RWPE1 (cell line): Measurements from ENCODE around the gene DCUN1D2.
"Not testable (repeated sequence)": the region's sequence is repeated elsewhere in the genome, so short reads cannot be mapped to it uniquely, and the experiment has no call there.

Source experiments
- CTCF ChIA-PET: fragments of 350-600 bp; sonication (Branson Sonifier 250); formaldehyde crosslinking; extraction: SDS; loops from one replicate; lab custom pipeline; 2021; lab: Yijun Ruan, JAX
- POLR2A ChIA-PET: fragments of 400-600 bp; formaldehyde crosslinking; extraction: SDS; loops from one replicate; lab custom pipeline; 2020; ENCODE audit warnings: antibody characterized with exemption; ENCODE audit not compliant: low non-redundant PET; lab: Yijun Ruan, JAX
- DNase-seq: peaks from one replicate; pipeline ENCODE4 v3.0.0; 2012; ENCODE audit warnings: low spot score
- H3K27ac ChIP-seq: fragments of 450-650 bp; 2 replicates; pipeline ENCODE4 v1.5.1; 2017
- TF ChIP-seq, protein P1 (sequence below): fragments of 450-650 bp; conservative IDR thresholded peaks from 2 replicates; pipeline ENCODE4 v1.5.1; 2017; ENCODE audit warnings: low read depth, mild to moderate bottlenecking

The DCUN1D2 gene

DNA sequence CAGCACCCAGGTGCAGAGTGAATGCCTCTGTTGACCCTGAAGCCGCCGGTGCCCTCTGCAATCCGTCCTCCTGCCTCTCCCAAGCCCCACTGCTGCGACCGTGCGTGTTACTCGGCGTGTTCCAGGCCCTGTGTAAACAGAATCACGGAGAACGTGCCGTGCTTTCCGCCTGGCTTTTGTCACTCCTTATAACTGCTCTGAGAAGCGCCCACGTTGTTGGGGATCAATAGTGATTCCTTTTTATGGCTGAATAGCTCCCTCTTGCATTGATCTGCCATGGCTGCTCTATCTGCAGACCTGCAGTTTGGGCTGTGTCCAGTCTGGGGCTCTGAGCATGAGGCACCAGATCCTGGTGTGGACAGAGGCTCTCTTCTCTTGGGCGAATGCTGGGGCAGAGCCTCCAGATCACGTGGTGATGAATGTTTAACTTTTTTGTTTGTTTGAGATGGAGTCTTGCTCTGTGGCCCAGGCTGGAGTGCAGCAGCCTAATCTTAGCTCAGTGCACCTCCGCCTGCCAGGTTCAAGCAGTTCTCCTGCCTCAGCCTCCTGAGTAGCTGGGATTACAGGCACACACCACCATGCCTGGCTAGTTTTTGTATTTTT, 53.0 kb downstream of the DCUN1D2 start:
- TF ChIP-seq, protein P1, sequence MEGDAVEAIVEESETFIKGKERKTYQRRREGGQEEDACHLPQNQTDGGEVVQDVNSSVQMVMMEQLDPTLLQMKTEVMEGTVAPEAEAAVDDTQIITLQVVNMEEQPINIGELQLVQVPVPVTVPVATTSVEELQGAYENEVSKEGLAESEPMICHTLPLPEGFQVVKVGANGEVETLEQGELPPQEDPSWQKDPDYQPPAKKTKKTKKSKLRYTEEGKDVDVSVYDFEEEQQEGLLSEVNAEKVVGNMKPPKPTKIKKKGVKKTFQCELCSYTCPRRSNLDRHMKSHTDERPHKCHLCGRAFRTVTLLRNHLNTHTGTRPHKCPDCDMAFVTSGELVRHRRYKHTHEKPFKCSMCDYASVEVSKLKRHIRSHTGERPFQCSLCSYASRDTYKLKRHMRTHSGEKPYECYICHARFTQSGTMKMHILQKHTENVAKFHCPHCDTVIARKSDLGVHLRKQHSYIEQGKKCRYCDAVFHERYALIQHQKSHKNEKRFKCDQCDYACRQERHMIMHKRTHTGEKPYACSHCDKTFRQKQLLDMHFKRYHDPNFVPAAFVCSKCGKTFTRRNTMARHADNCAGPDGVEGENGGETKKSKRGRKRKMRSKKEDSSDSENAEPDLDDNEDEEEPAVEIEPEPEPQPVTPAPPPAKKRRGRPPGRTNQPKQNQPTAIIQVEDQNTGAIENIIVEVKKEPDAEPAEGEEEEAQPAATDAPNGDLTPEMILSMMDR = no peak
- ChIA-PET CTCF (no interaction called here), POLR2A (no interaction called here)
- no peak overlapping the region for H3K27ac ChIP-seq
- no peak for DNase-seq

DNA sequence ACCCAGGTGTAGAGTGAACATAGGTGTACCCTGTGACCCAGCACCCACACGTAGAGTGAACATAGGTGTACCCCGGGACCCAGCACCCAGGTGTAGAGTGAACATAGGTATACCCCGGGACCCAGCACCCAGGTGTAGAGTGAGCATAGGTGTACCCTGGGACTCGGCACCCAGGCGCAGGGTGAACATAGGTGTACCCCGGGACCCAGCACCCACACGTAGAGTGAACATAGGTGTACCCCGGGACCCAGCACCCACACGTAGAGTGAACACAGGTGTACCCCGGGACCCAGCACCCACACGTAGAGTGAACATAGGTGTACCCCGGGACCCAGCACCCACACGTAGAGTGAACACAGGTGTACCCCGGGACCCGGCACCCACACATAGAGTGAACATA, 53.6 kb downstream of the DCUN1D2 start:
- DNase-seq, POLR2A ChIA-PET, H3K27ac ChIP-seq, CTCF ChIA-PET: not testable (repeated sequence)

- H3K27ac ChIP-seq, CTCF ChIA-PET, DNase-seq, POLR2A ChIA-PET: not testable (repeated sequence)
Observed at GRCh38 chr13:113435907-113436306, 54.6 kb downstream of the DCUN1D2 start.

- ChIA-PET CTCF (no interaction called here), POLR2A (no interaction called here)
- no peak for DNase-seq
- H3K27ac ChIP-seq = no peak overlapping the region
- TF ChIP-seq, protein P1 = no peak
Observed at GRCh38 chr13:113433391-113433916, 57.1 kb downstream of the DCUN1D2 start.

GRCh38 chr13:113432506-113433270, 57.8 kb downstream of the DCUN1D2 start:
- TF ChIP-seq, protein P1 = no peak
- no peak overlapping the region for H3K27ac ChIP-seq
- ChIA-PET CTCF (interaction anchor here (0.7 kb wide), 2 partner anchors 56 to 409 kb away, joined by 4 to 6 read pairs; no protein-coding TSS in a partner anchor), POLR2A (no interaction called here)
- DNase-seq = no peak

- no peak overlapping the region for H3K27ac ChIP-seq
- POLR2A ChIA-PET = no interaction called here
- TF ChIP-seq, protein P1 = no peak
- no peak for DNase-seq
- CTCF ChIA-PET = no interaction called here
Observed at GRCh38 chr13:113431171-113431570, 59.3 kb downstream of the DCUN1D2 start.

- DNase-seq = no peak
- ChIA-PET CTCF (no interaction called here), POLR2A (no interaction called here)
- no peak overlapping the region for H3K27ac ChIP-seq
- TF ChIP-seq, protein P1 = no peak
Observed at GRCh38 chr13:113430378-113431110, 60.0 kb downstream of the DCUN1D2 start.
